ENCODE data around the gene MPV17. TPM values are rescaled to one million over a fixed set of nuclear protein-coding genes. Genes with fewer than 3 reads are reported as not detected.
A peak's percentile ranks its signal among the peaks of the same experiment; 100 is the strongest.

The MPV17 gene
- 10 to 100 TPM; 56.7 to 64.3 TPM for total RNA-seq

GRCh38 chr2:27322766-27323595 lies at the start of gene MPV17:
Gene MPV17, minus strand, starts transcription at chr2:27323097. Its CDS starts 580 bp downstream, at chr2:27322517.
- Histone ChIP-seq H3K4me3 (peak within 1 kb of the TSS; percentile 13 to 69), H3K4me1 (peaks cover 40% of the 10 kb centered on the region), H3K36me3 (replicated peaks in 1 of 2; ENCODE audit: insufficient read depth in 1 of 2, low read depth in 2 of 2) (peaks cover 0 to 6% of the 10 kb centered on the region in 2 donors), H3K9me3 (no peaks in the 10 kb centered on the region), H3K27ac (peak within 1 kb of the TSS; percentile 78 to 100 (median 96)), H3K27me3 (no peaks in the 10 kb centered on the region)
- WGBS, 2 donors: 0 to 1% methylated on average over 18 to 39 of the region's 39 CpGs
- TF ChIP-seq POLR2A (IDR thresholded peaks at IDR 0.05) (peak; percentile 90 to 95 (median 95)), CTCF (IDR thresholded peaks at IDR 0.05) (peak in 2 of 7 experiments; percentile 7 to 12)
- DNase-seq (peak; percentile 94 to 97 (median 96)), ATAC-seq (peak; percentile 92)
- intact Hi-C loops (cut with DNase I): no loop called here

- H3K27me3 ChIP-seq: no peaks in the 10 kb centered on the region
- peak overlapping the region; percentile 69 to 94 (median 92) for H3K27ac ChIP-seq
- peaks cover 27% of the 10 kb centered on the region for H3K4me1 ChIP-seq
- H3K4me3 ChIP-seq: peak overlapping the region; percentile 52 to 97
- peaks cover 13 to 34% of the 10 kb centered on the region in 2 donors for H3K36me3 ChIP-seq (replicated peaks in 1 of 2; ENCODE audit: insufficient read depth in 1 of 2, low read depth in 2 of 2)
- peak in 1 of 4 donors; percentile 38 for DNase-seq
- WGBS, 2 donors: 1% methylated on average over 9 to 46 of the region's 46 CpGs
- peak; percentile 25 for ATAC-seq
- intact Hi-C loops (cut with DNase I): no loop called here
- H3K9me3 ChIP-seq: no peaks in the 10 kb centered on the region
- no peak for TF ChIP-seq CTCF (IDR thresholded peaks at IDR 0.05)
- TF ChIP-seq POLR2A (IDR thresholded peaks at IDR 0.05): no peak
These were observed 48.1 kb upstream of the MPV17 start for GRCh38 chr2:27370816-27371620.

GRCh38 chr2:27370026-27370815 lies 47.3 kb upstream of the MPV17 start, which contains the start of the genes EIF2B4 and SNX17:
Gene EIF2B4, minus strand, starts transcription at chr2:27370338. Its CDS starts 24 bp downstream, at chr2:27370314.
Gene SNX17, plus strand, starts transcription at chr2:27370616. Its CDS starts 128 bp downstream, at chr2:27370744.
- Histone ChIP-seq H3K4me3 (peak within 1 kb of the TSS; percentile 94 to 97), H3K9me3 (no peaks in the 10 kb centered on the region), H3K27ac (peak within 1 kb of the TSS; percentile 90 to 94 (median 92)), H3K27me3 (no peaks in the 10 kb centered on the region), H3K4me1 (peaks cover 27% of the 10 kb centered on the region), H3K36me3 (replicated peaks in 1 of 2; ENCODE audit: insufficient read depth in 1 of 2, low read depth in 2 of 2) (peaks cover 5 to 34% of the 10 kb centered on the region in 2 donors)
- DNase-seq (peak; percentile 99 to 100 (median 99)), ATAC-seq (peak; percentile 97)
- WGBS, 2 donors: 0% methylated on average over 84 of the region's 85 CpGs; no CpG with 5 or more reads in 1 of the 2 donors
- intact Hi-C loops (cut with DNase I): no loop called here
- TF ChIP-seq CTCF (IDR thresholded peaks at IDR 0.05): peak; percentile 54 to 96 (median 86)
- TF ChIP-seq POLR2A (IDR thresholded peaks at IDR 0.05): peak; percentile 78 to 92 (median 90)

GRCh38 chr2:27369471-27370025 lies 46.7 kb upstream of the MPV17 start:
- Histone ChIP-seq H3K9me3 (no peaks in the 10 kb centered on the region), H3K27ac (peak overlapping the region; percentile 90 to 94 (median 92)), H3K4me3 (peak overlapping the region; percentile 70 to 94), H3K27me3 (no peaks in the 10 kb centered on the region), H3K36me3 (replicated peaks in 1 of 2; ENCODE audit: insufficient read depth in 1 of 2, low read depth in 2 of 2) (peaks cover 0 to 31% of the 10 kb centered on the region in 2 donors), H3K4me1 (peaks cover 27% of the 10 kb centered on the region)
- TF ChIP-seq CTCF (IDR thresholded peaks at IDR 0.05): no peak
- TF ChIP-seq POLR2A (IDR thresholded peaks at IDR 0.05): no peak
- DNase-seq (peak in 3 of 4 donors; percentile 61 to 64 (median 63)), ATAC-seq (peak; percentile 19)
- intact Hi-C loops (cut with DNase I): no loop called here
- 1 to 2% methylated on average over 10 to 18 of the region's 18 CpGs for WGBS, 2 donors

All from body of pancreas (tissue), 4 donors.